Measurements from ENCODE around the gene C5orf15. TPM values are rescaled to one million over a fixed set of nuclear protein-coding genes. Genes with fewer than 3 reads are reported as not detected.

The C5orf15 gene
- total and polyA plus RNA-seq, 7 experiments from 2014 or later, result 11.1 to 33.6 (median 17.9) TPM

DNA sequence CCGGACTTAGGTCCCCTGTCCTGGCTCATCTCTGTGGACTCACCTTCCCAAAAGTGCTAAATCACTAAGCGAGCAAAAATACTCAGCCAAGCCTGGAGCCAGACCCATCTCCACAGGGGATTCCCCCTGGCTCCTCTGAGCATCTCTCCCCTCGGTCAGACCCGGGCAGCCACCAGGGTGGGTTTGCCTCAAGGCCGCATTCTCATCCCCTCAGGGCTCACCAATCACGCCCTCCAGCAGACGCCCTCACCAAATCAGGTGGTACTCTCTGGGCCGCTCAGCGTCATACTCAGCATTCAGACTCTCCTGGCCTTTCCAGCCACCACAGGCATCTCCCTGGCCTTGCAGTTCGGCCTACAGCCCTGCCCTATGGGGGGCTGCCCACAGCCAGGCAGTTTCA lies 49.7 kb downstream of the C5orf15 start:
- ChIA-PET POLR2A (no interaction called here), CTCF (no interaction called here)
- intact Hi-C loops (cut with micrococcal nuclease), result no loop called here
- Mint-ChIP-seq H3K9me3 (no peaks in the 10 kb centered on the region), H3K4me1 (peaks cover 0 to 4% (median 0%) of the 10 kb centered on the region in 7 donors), H3K4me3 (no peak overlapping the region), H3K27ac (no peak overlapping the region), H3K27me3 (peaks cover 0 to 7% (median 0%) of the 10 kb centered on the region in 5 donors), H3K36me3 (no peaks in the 10 kb centered on the region)
- H3K27ac ChIP-seq (ENCODE audit: low read depth, low read length), result no peak overlapping the region
- no peak overlapping the region for H3K4me3 ChIP-seq (ENCODE audit: low read length)
- H3K36me3 ChIP-seq (ENCODE audit: control insufficient read depth in 2 of 3, insufficient read depth in 3 of 3, low read length in 3 of 3), result no peaks in the 10 kb centered on the region
- no peaks in the 10 kb centered on the region for H3K9me3 ChIP-seq (ENCODE audit: control insufficient read depth in 2 of 3, low read length in 3 of 3)
- H3K27me3 ChIP-seq (ENCODE audit: control insufficient read depth in 2 of 2, insufficient read depth in 2 of 2, low read length in 2 of 2), result no peaks in the 10 kb centered on the region
- no peaks in the 10 kb centered on the region for H3K4me1 ChIP-seq (ENCODE audit: control insufficient read depth in 2 of 2, insufficient read depth in 2 of 2, low read length in 2 of 2)
- DNase-seq, result no peak
- ATAC-seq, result no peak

- Histone ChIP-seq H3K4me1 (ENCODE audit: control insufficient read depth in 2 of 2, insufficient read depth in 2 of 2, low read length in 2 of 2) (no peaks in the 10 kb centered on the region), H3K27ac (ENCODE audit: low read depth, low read length) (no peak overlapping the region), H3K36me3 (ENCODE audit: control insufficient read depth in 2 of 3, insufficient read depth in 3 of 3, low read length in 3 of 3) (no peaks in the 10 kb centered on the region), H3K4me3 (ENCODE audit: low read length) (no peak overlapping the region), H3K27me3 (ENCODE audit: control insufficient read depth in 2 of 2, insufficient read depth in 2 of 2, low read length in 2 of 2) (no peaks in the 10 kb centered on the region), H3K9me3 (ENCODE audit: control insufficient read depth in 2 of 3, low read length in 3 of 3) (no peaks in the 10 kb centered on the region)
- intact Hi-C loops (cut with micrococcal nuclease), result no loop called here
- POLR2A ChIA-PET, result no interaction called here
- ATAC-seq (no peak), DNase-seq (no peak)
- Mint-ChIP-seq H3K4me3 (no peak overlapping the region), H3K27me3 (peaks cover 0 to 7% (median 0%) of the 10 kb centered on the region in 5 donors), H3K27ac (no peak overlapping the region), H3K4me1 (peaks cover 0 to 4% (median 0%) of the 10 kb centered on the region in 7 donors), H3K9me3 (no peaks in the 10 kb centered on the region), H3K36me3 (no peaks in the 10 kb centered on the region)
- CTCF ChIA-PET, result interaction anchor here (0.6 kb wide), 1 partner anchor 898 kb away, joined by 3 read pairs; no protein-coding TSS in a partner anchor
These were observed 50.1 kb downstream of the C5orf15 start for GRCh38 chr5:133918316-133918715.

GRCh38 chr5:133917785-133918184 lies 50.6 kb downstream of the C5orf15 start:
- Histone ChIP-seq H3K4me3 (ENCODE audit: low read length) (no peak overlapping the region), H3K36me3 (ENCODE audit: control insufficient read depth in 2 of 3, insufficient read depth in 3 of 3, low read length in 3 of 3) (no peaks in the 10 kb centered on the region), H3K9me3 (ENCODE audit: control insufficient read depth in 2 of 3, low read length in 3 of 3) (no peaks in the 10 kb centered on the region), H3K27ac (ENCODE audit: low read depth, low read length) (no peak overlapping the region), H3K4me1 (ENCODE audit: control insufficient read depth in 2 of 2, insufficient read depth in 2 of 2, low read length in 2 of 2) (no peaks in the 10 kb centered on the region), H3K27me3 (ENCODE audit: control insufficient read depth in 2 of 2, insufficient read depth in 2 of 2, low read length in 2 of 2) (no peaks in the 10 kb centered on the region)
- no peaks in the 10 kb centered on the region for H3K36me3 Mint-ChIP-seq
- no peaks in the 10 kb centered on the region for H3K9me3 Mint-ChIP-seq
- intact Hi-C loops (cut with micrococcal nuclease), result no loop called here
- H3K4me1 Mint-ChIP-seq, result peaks cover 0 to 4% (median 0%) of the 10 kb centered on the region in 7 donors
- ChIA-PET POLR2A (no interaction called here), CTCF (interaction anchor here (0.6 kb wide), 1 partner anchor 897 kb away, joined by 3 read pairs; no protein-coding TSS in a partner anchor)
- H3K4me3 Mint-ChIP-seq, result no peak overlapping the region
- DNase-seq (no peak), ATAC-seq (no peak)
- H3K27ac Mint-ChIP-seq, result no peak overlapping the region
- H3K27me3 Mint-ChIP-seq, result peaks cover 0 to 5% (median 0%) of the 10 kb centered on the region in 5 donors

- Histone ChIP-seq H3K4me3 (ENCODE audit: low read length) (no peak overlapping the region), H3K27ac (ENCODE audit: low read depth, low read length) (no peak overlapping the region), H3K4me1 (ENCODE audit: control insufficient read depth in 2 of 2, insufficient read depth in 2 of 2, low read length in 2 of 2) (no peaks in the 10 kb centered on the region), H3K9me3 (ENCODE audit: control insufficient read depth in 2 of 3, low read length in 3 of 3) (no peaks in the 10 kb centered on the region), H3K36me3 (ENCODE audit: control insufficient read depth in 2 of 3, insufficient read depth in 3 of 3, low read length in 3 of 3) (no peaks in the 10 kb centered on the region), H3K27me3 (ENCODE audit: control insufficient read depth in 2 of 2, insufficient read depth in 2 of 2, low read length in 2 of 2) (no peaks in the 10 kb centered on the region)
- Mint-ChIP-seq H3K36me3 (no peaks in the 10 kb centered on the region), H3K27me3 (no peaks in the 10 kb centered on the region), H3K4me3 (no peak overlapping the region), H3K27ac (no peak overlapping the region), H3K4me1 (peaks cover 0 to 4% (median 0%) of the 10 kb centered on the region in 7 donors), H3K9me3 (no peaks in the 10 kb centered on the region)
- intact Hi-C loops (cut with micrococcal nuclease), result no loop called here
- CTCF ChIA-PET, result interaction anchor here (0.6 kb wide), 1 partner anchor 373 kb away, joined by 4 read pairs; no protein-coding TSS in a partner anchor
- DNase-seq (no peak), ATAC-seq (no peak)
- POLR2A ChIA-PET, result no interaction called here
These were observed 51.5 kb downstream of the C5orf15 start for GRCh38 chr5:133916914-133917313.

DNA sequence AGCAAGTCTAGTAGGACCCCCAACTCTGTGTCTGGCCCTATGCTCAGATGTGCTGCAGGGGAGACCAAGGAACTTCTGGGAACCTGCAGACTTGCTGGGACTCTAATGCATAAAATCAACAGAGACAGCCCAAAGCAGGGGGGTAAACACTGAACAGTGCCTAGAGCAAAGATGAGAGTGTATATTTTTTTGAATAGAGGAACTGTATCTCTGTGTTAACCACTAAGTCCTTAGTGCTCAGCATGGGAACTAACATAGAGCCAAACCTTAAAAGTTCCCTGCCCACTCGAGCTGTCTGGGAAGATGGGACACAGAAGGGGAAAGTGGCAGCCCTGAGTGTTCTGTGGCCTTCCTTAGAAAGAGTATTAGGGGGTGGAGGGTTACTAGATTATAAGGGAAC lies 51.9 kb downstream of the C5orf15 start:
- ATAC-seq (no peak), DNase-seq (no peak)
- Histone ChIP-seq H3K36me3 (ENCODE audit: control insufficient read depth in 2 of 3, insufficient read depth in 3 of 3, low read length in 3 of 3) (no peaks in the 10 kb centered on the region), H3K27me3 (ENCODE audit: control insufficient read depth in 2 of 2, insufficient read depth in 2 of 2, low read length in 2 of 2) (no peaks in the 10 kb centered on the region), H3K4me3 (ENCODE audit: low read length) (no peak overlapping the region), H3K9me3 (ENCODE audit: control insufficient read depth in 2 of 3, low read length in 3 of 3) (no peaks in the 10 kb centered on the region), H3K4me1 (ENCODE audit: control insufficient read depth in 2 of 2, insufficient read depth in 2 of 2, low read length in 2 of 2) (no peaks in the 10 kb centered on the region), H3K27ac (ENCODE audit: low read depth, low read length) (no peak overlapping the region)
- Mint-ChIP-seq H3K4me1 (peaks cover 0 to 4% (median 0%) of the 10 kb centered on the region in 7 donors), H3K27me3 (no peaks in the 10 kb centered on the region), H3K27ac (no peak overlapping the region), H3K9me3 (no peaks in the 10 kb centered on the region), H3K4me3 (no peak overlapping the region), H3K36me3 (no peaks in the 10 kb centered on the region)
- ChIA-PET POLR2A (no interaction called here), CTCF (no interaction called here)
- intact Hi-C loops (cut with micrococcal nuclease), result no loop called here

DNA sequence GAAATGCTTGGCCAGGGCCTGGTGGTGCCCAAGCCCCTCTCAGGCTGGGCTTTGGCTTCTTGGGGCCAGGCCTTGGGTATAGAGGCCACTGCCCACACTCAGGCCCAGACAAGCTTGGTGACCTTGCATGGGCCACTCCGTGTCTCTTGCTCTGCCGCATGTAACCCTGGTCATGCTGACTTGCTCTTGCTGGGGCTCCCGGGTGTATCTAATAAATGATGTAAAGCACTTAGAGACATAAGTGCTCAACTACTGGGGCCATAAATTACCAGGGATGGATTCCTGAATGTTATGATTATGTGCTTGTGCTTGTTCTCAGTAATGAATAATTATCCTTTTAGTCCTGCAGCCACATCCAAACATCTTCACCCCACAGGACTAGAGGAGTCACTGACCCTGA lies 54.0 kb downstream of the C5orf15 start:
- DNase-seq (no peak), ATAC-seq (no peak)
- H3K4me1 ChIP-seq (ENCODE audit: control insufficient read depth in 2 of 2, insufficient read depth in 2 of 2, low read length in 2 of 2), result no peaks in the 10 kb centered on the region
- intact Hi-C loops (cut with micrococcal nuclease), result no loop called here
- ChIA-PET CTCF (no interaction called here), POLR2A (interaction anchor here (0.6 kb wide), 1 partner anchor 56 kb away, joined by 3 read pairs; no protein-coding TSS in a partner anchor)
- Mint-ChIP-seq H3K4me3 (no peak overlapping the region), H3K4me1 (peaks cover 0 to 1% (median 0%) of the 10 kb centered on the region in 7 donors), H3K27me3 (peaks cover 0 to 3% (median 0%) of the 10 kb centered on the region in 5 donors), H3K9me3 (no peaks in the 10 kb centered on the region), H3K36me3 (no peaks in the 10 kb centered on the region), H3K27ac (peak overlapping the region in 1 of 9 donors; percentile 27)
- no peaks in the 10 kb centered on the region for H3K36me3 ChIP-seq (ENCODE audit: control insufficient read depth in 2 of 3, insufficient read depth in 3 of 3, low read length in 3 of 3)
- no peaks in the 10 kb centered on the region for H3K27me3 ChIP-seq (ENCODE audit: control insufficient read depth in 2 of 2, insufficient read depth in 2 of 2, low read length in 2 of 2)
- no peak overlapping the region for H3K4me3 ChIP-seq (ENCODE audit: low read length)
- H3K9me3 ChIP-seq (ENCODE audit: control insufficient read depth in 2 of 3, low read length in 3 of 3), result no peaks in the 10 kb centered on the region
- H3K27ac ChIP-seq (ENCODE audit: low read depth, low read length), result no peak overlapping the region

DNA sequence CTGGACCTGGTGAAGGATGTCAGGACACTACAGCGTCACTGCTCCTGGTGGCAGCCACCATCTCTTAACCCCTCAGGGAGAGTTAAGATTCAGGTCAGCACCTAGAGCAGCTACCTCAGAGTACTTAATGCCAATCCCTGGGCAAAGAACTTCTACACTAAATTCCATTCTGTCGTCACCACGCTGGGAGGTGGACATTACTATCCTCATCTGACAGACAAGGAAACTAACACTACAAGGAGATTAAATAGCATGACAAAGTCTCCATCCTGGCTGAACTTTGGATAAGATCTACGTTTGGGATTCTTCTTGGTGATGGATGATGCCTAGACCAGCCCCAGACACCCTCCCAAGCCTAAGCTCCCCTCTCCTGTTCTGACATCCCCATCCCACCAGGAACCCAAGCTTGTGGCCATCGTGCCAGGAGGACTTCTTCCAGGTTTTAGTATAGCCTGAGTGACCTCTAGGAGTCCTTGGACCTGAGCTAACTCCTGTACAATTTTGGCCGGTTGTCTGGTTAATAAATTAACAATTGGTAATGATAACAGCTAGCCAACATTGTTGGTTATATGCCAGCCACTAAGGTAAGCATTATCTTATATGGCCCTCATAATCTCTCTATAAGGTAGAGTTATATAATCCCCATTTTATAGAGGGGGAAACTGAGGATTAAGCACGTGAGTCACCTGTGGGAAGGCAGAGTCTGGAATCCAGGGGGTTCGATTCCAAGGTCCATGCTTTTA lies 54.8 kb downstream of the C5orf15 start:
- Mint-ChIP-seq H3K36me3 (no peaks in the 10 kb centered on the region), H3K27me3 (peaks cover 0 to 3% (median 0%) of the 10 kb centered on the region in 5 donors), H3K27ac (no peak overlapping the region), H3K4me1 (peaks cover 0 to 5% (median 0%) of the 10 kb centered on the region in 7 donors), H3K9me3 (no peaks in the 10 kb centered on the region), H3K4me3 (no peak overlapping the region)
- ChIA-PET CTCF (no interaction called here), POLR2A (no interaction called here)
- DNase-seq, result no peak
- no peaks in the 10 kb centered on the region for H3K36me3 ChIP-seq (ENCODE audit: control insufficient read depth in 2 of 3, insufficient read depth in 3 of 3, low read length in 3 of 3)
- no peaks in the 10 kb centered on the region for H3K27me3 ChIP-seq (ENCODE audit: control insufficient read depth in 2 of 2, insufficient read depth in 2 of 2, low read length in 2 of 2)
- H3K4me1 ChIP-seq (ENCODE audit: control insufficient read depth in 2 of 2, insufficient read depth in 2 of 2, low read length in 2 of 2), result no peaks in the 10 kb centered on the region
- H3K9me3 ChIP-seq (ENCODE audit: control insufficient read depth in 2 of 3, low read length in 3 of 3), result no peaks in the 10 kb centered on the region
- no peak overlapping the region for H3K4me3 ChIP-seq (ENCODE audit: low read length)
- no peak overlapping the region for H3K27ac ChIP-seq (ENCODE audit: low read depth, low read length)
- intact Hi-C loops (cut with micrococcal nuclease), result no loop called here
- ATAC-seq, result no peak

Measured in naive thymus-derived CD4-positive, alpha-beta T cell (primary cell).